Body of pancreas (tissue), 4 donors: ENCODE results near the gene PDE8B.

Experiments used
- POLR2A ChIP-seq, 3 donors: fragments of 450-650 bp; IDR thresholded peaks; one replicate each; pipeline ENCODE4 v1.6.1; 2016; ENCODE audit warnings: antibody characterized with exemption in 3 of 3, mild to moderate bottlenecking in 2 of 3
- TF ChIP-seq, protein P1 (sequence below), 7 experiments: fragments of 450-650 bp in 4 of 7; fragments of 200-600 bp in 3 of 7; sonication (generic) in 3 of 7; IDR thresholded peaks; one replicate each; pipeline ENCODE4 v1.5.1; 2016 to 2019; ENCODE audit warnings: antibody characterized with exemption in 7 of 7

GRCh38 chr5:77312413-77312812 lies 101.9 kb downstream of the PDE8B start:
- TF ChIP-seq, protein P1, sequence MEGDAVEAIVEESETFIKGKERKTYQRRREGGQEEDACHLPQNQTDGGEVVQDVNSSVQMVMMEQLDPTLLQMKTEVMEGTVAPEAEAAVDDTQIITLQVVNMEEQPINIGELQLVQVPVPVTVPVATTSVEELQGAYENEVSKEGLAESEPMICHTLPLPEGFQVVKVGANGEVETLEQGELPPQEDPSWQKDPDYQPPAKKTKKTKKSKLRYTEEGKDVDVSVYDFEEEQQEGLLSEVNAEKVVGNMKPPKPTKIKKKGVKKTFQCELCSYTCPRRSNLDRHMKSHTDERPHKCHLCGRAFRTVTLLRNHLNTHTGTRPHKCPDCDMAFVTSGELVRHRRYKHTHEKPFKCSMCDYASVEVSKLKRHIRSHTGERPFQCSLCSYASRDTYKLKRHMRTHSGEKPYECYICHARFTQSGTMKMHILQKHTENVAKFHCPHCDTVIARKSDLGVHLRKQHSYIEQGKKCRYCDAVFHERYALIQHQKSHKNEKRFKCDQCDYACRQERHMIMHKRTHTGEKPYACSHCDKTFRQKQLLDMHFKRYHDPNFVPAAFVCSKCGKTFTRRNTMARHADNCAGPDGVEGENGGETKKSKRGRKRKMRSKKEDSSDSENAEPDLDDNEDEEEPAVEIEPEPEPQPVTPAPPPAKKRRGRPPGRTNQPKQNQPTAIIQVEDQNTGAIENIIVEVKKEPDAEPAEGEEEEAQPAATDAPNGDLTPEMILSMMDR (IDR thresholded peaks at IDR 0.05) = no peak
- no peak for TF ChIP-seq POLR2A (IDR thresholded peaks at IDR 0.05)
